ENCODE measurements around the gene RAB9A. TPM values are rescaled to one million over a fixed set of nuclear protein-coding genes. Genes with fewer than 3 reads are reported as not detected.
"Not testable (repeated sequence)": the region's sequence is repeated elsewhere in the genome, so short reads cannot be mapped to it uniquely, and the experiment has no call there.

The RAB9A gene
- total RNA-seq, 1 experiment from 2014 or later = 41.4 TPM

DNA sequence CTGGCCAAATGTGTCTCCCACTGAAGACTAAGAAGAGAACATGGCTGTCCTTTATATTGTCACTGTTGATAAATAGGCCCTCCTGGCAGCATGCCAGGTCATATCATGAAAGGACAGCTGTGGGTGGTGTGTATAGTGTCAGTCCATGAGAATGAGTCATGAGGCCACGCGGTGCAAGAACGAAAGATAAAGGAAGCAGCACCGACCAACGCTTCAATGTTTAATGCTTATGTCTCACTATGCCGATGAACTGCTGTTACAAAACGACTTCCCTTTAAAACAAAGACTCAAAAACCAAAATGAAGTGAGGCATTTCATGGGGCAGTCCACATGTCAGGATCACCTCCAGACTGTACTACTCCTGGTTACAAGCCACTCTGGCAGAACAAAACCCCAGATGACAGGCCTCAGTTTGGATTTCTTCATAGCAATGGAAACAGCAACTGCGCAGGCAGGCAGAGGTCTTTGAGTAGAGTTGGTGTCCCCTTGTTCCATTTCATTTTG lies 41.2 kb upstream of the RAB9A start:
- no TSS peak for BruUV-seq (replicated peaks)
- Mint-ChIP-seq H3K9me3 (ENCODE audit: low read depth, unreplicated experiment) (no peaks in the 10 kb centered on the region), H3K36me3 (ENCODE audit: insufficient read depth, unreplicated experiment) (peaks cover 5% of the 10 kb centered on the region), H3K4me1 (ENCODE audit: low read depth, unreplicated experiment) (peaks cover 35% of the 10 kb centered on the region), H3K27ac (ENCODE audit: unreplicated experiment) (peak overlapping the region; percentile 64), H3K27me3 (ENCODE audit: unreplicated experiment) (no peaks in the 10 kb centered on the region), H3K4me3 (ENCODE audit: low read depth, unreplicated experiment) (peak overlapping the region; percentile 19)
- TF ChIP-seq, protein P1, sequence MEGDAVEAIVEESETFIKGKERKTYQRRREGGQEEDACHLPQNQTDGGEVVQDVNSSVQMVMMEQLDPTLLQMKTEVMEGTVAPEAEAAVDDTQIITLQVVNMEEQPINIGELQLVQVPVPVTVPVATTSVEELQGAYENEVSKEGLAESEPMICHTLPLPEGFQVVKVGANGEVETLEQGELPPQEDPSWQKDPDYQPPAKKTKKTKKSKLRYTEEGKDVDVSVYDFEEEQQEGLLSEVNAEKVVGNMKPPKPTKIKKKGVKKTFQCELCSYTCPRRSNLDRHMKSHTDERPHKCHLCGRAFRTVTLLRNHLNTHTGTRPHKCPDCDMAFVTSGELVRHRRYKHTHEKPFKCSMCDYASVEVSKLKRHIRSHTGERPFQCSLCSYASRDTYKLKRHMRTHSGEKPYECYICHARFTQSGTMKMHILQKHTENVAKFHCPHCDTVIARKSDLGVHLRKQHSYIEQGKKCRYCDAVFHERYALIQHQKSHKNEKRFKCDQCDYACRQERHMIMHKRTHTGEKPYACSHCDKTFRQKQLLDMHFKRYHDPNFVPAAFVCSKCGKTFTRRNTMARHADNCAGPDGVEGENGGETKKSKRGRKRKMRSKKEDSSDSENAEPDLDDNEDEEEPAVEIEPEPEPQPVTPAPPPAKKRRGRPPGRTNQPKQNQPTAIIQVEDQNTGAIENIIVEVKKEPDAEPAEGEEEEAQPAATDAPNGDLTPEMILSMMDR (IDR thresholded peaks at IDR 0.05; ENCODE audit: unreplicated experiment) = no peak
- peak; percentile 61 for DNase-seq
- intact Hi-C loops (cut with micrococcal nuclease; ENCODE audit: unreplicated experiment) = loop anchor here (5.0 to 10.0 kb wide), 2 partner anchors 125 to 703 kb away; no protein-coding TSS in a partner anchor
- CTCF ChIA-PET = no interaction called here

DNA sequence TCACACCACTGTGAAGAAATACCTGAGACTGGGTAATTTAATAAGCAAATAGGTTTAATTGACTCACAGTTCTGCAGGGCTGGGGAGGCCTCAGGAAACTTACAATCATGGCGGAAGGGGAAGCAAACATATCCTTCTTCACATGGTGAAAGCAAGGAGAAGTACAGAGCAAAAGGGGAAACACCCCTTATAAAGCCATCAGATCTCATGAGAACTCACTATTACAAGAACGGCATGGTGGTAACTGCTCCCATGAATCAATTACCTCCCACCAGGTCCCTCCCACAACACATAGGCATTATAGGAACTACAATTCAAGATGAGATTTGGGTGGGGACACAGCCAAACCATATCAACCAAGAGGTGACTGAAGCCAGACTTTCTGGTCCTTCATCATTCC lies 40.6 kb upstream of the RAB9A start:
- BruUV-seq (replicated peaks); CTCF ChIA-PET; H3K4me3 Mint-ChIP-seq (ENCODE audit: low read depth, unreplicated experiment); DNase-seq; H3K27ac Mint-ChIP-seq (ENCODE audit: unreplicated experiment); H3K27me3 Mint-ChIP-seq (ENCODE audit: unreplicated experiment); H3K9me3 Mint-ChIP-seq (ENCODE audit: low read depth, unreplicated experiment): not testable (repeated sequence)
- intact Hi-C loops (cut with micrococcal nuclease; ENCODE audit: unreplicated experiment) = loop anchor here (5.0 to 10.0 kb wide), 2 partner anchors 126 to 704 kb away; no protein-coding TSS in a partner anchor
- Mint-ChIP-seq H3K4me1 (ENCODE audit: low read depth, unreplicated experiment) (peaks cover 35% of the 10 kb centered on the region), H3K36me3 (ENCODE audit: insufficient read depth, unreplicated experiment) (peaks cover 11% of the 10 kb centered on the region)

DNA sequence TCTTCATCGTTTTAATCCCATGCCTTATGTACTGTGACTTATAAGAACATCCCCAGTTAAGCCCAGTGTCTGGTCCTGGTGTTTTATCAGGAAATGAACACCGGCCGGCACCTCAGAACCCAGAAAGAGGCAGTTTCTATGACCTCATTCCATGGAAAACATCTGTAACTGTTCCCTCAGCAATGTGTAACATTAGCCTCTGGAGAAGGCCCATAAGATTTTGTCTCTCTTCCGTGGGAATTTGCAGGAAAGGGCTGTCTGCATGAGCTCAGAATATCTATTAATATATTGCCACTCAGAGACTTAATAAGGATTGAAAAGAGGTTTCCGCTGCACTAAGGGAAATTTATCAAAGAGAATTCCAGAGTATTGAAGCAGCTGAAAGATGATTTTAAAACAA lies 39.1 kb upstream of the RAB9A start:
- no peak for DNase-seq
- H3K36me3 Mint-ChIP-seq (ENCODE audit: insufficient read depth, unreplicated experiment) = peaks cover 14% of the 10 kb centered on the region
- H3K27ac Mint-ChIP-seq (ENCODE audit: unreplicated experiment) = no peak overlapping the region
- H3K4me3 Mint-ChIP-seq (ENCODE audit: low read depth, unreplicated experiment) = no peak overlapping the region
- intact Hi-C loops (cut with micrococcal nuclease; ENCODE audit: unreplicated experiment) = loop anchor here (5.0 to 10.0 kb wide), 2 partner anchors 128 to 705 kb away; no protein-coding TSS in a partner anchor
- no peaks in the 10 kb centered on the region for H3K9me3 Mint-ChIP-seq (ENCODE audit: low read depth, unreplicated experiment)
- TF ChIP-seq, protein P1 (IDR thresholded peaks at IDR 0.05; ENCODE audit: unreplicated experiment) = no peak
- no peaks in the 10 kb centered on the region for H3K27me3 Mint-ChIP-seq (ENCODE audit: unreplicated experiment)
- H3K4me1 Mint-ChIP-seq (ENCODE audit: low read depth, unreplicated experiment) = peaks cover 35% of the 10 kb centered on the region
- CTCF ChIA-PET = no interaction called here
- no TSS peak for BruUV-seq (replicated peaks)

DNA sequence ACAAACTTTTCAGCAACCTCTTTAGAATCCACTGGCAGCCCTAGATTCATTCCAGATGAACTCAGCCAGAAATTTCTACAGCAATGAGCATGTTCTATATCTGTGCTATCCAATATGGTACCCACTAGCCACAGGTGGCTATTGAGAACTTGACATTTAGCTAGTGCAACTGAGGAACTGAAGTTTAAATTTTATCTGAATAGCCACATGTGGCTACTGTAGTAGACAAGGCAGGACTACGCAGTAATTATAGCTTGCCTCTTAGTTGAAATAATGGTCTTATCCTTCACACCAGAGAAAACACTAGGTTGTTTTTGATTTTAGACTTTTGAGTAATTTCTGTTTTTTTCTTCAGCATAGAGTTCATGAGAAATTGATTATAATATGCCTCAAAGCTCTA lies 38.6 kb upstream of the RAB9A start:
- CTCF ChIA-PET = no interaction called here
- no peaks in the 10 kb centered on the region for H3K9me3 Mint-ChIP-seq (ENCODE audit: low read depth, unreplicated experiment)
- intact Hi-C loops (cut with micrococcal nuclease; ENCODE audit: unreplicated experiment) = no loop called here

DNA sequence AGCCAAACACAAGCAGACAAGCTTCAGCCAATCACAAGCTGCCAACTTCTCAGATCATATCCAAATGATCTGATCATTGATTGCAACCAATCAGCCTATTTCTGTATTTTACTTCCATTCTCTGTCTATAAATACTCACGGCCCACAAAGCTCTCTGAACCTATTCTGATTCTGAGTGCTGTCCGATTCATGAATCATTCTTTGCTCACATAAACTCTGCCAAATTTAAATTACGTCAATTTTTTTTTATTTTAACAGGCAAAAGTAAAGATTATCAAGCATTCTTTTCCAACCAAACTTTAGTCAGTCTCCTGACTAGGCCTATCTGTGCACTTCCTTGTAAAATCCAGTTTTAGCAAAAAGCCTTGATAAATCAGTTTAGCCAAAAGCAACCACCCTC lies 37.8 kb upstream of the RAB9A start:
- intact Hi-C loops (cut with micrococcal nuclease; ENCODE audit: unreplicated experiment) = no loop called here

More for the DNA sequence above, 38.6 kb upstream of the RAB9A start:
- no peaks in the 10 kb centered on the region for H3K27me3 Mint-ChIP-seq (ENCODE audit: unreplicated experiment)
- no peak for DNase-seq
- TF ChIP-seq, protein P1 (IDR thresholded peaks at IDR 0.05; ENCODE audit: unreplicated experiment) = no peak
- no TSS peak for BruUV-seq (replicated peaks)
- H3K4me3 Mint-ChIP-seq (ENCODE audit: low read depth, unreplicated experiment) = no peak overlapping the region
- H3K4me1 Mint-ChIP-seq (ENCODE audit: low read depth, unreplicated experiment) = peaks cover 35% of the 10 kb centered on the region
- peaks cover 14% of the 10 kb centered on the region for H3K36me3 Mint-ChIP-seq (ENCODE audit: insufficient read depth, unreplicated experiment)
- no peak overlapping the region for H3K27ac Mint-ChIP-seq (ENCODE audit: unreplicated experiment)

More for the DNA sequence above, 37.8 kb upstream of the RAB9A start:
- no TSS peak for BruUV-seq (replicated peaks)
- no peak overlapping the region for H3K27ac Mint-ChIP-seq (ENCODE audit: unreplicated experiment)
- no peak overlapping the region for H3K4me3 Mint-ChIP-seq (ENCODE audit: low read depth, unreplicated experiment)
- H3K27me3 Mint-ChIP-seq (ENCODE audit: unreplicated experiment) = no peaks in the 10 kb centered on the region
- TF ChIP-seq, protein P1 (IDR thresholded peaks at IDR 0.05; ENCODE audit: unreplicated experiment) = no peak
- peaks cover 29% of the 10 kb centered on the region for H3K4me1 Mint-ChIP-seq (ENCODE audit: low read depth, unreplicated experiment)
- no peak for DNase-seq
- CTCF ChIA-PET = no interaction called here
- H3K9me3 Mint-ChIP-seq (ENCODE audit: low read depth, unreplicated experiment) = no peaks in the 10 kb centered on the region
- peaks cover 14% of the 10 kb centered on the region for H3K36me3 Mint-ChIP-seq (ENCODE audit: insufficient read depth, unreplicated experiment)

Data from Calu3 (cell line).